NAMALWA (cell line): ENCODE measurements around the gene RPRD1A.
A peak's percentile ranks its signal among the peaks of the same experiment; 100 is the strongest.
"Not testable (repeated sequence)": the region's sequence is repeated elsewhere in the genome, so short reads cannot be mapped to it uniquely, and the experiment has no call there.

Experiments
- DNase-seq: peaks from one replicate; pipeline ENCODE4 v3.0.0-alpha.2; 2015; ENCODE audit warnings: low spot score

RPRD1A gene

DNA sequence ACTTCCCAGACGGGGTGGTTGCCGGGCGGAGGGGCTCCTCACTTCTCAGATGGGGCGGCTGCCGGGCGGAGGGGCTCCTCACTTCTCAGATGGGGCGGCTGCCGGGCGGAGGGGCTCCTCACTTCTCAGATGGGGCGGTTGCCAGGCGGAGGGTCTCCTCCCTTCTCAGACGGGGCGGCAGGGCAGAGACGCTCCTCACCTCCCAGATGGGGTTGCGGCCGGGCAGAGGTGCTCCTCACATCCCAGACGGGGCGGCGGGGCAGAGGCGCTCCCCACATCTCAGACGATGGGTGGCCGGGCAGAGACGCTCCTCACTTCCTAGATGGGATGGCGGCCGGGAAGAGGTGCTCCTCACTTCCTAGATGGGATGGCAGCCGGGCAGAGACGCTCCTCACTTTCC is 10.4 kb upstream of the RPRD1A start:
- DNase-seq: not testable (repeated sequence)

DNA sequence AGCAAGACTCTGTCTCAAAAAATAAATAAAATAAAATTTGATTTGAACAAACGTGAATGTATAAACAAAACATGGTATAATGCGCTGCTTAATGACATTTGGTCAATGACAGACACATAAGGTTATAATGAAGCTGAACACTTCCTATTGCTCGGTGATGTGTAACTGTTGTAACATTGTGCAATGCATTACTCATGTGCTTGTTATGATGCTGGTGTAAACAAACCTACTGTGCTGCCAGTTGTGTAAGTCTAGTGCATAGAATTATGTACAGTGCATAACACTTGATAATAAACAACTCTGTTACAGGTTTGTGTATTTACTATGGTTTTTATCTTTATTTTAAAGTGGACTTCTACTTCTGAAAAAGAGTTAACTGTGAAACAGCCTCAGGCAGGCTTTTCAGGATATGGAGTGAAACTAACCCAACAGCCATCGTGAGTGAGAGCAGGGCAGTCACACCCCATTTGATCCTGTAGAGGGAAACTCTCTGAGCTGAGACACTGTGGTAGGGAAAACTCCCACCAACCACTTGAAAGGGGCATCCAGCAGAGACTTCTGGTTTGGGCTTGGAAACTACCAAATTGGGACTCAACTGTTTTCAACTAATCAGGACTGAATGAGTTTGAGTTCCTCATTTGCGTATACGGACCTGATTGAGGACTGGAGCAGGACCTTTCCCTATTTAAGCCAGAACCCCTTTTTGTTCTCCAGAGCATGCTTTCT is 8.7 kb upstream of the RPRD1A start:
- peak; percentile 48 for DNase-seq

- no peak for DNase-seq
Measured at GRCh38 chr18:36074435-36074834, 7.1 kb upstream of the RPRD1A start.

- no peak for DNase-seq
Measured at GRCh38 chr18:36073676-36074075, 6.3 kb upstream of the RPRD1A start.

DNA sequence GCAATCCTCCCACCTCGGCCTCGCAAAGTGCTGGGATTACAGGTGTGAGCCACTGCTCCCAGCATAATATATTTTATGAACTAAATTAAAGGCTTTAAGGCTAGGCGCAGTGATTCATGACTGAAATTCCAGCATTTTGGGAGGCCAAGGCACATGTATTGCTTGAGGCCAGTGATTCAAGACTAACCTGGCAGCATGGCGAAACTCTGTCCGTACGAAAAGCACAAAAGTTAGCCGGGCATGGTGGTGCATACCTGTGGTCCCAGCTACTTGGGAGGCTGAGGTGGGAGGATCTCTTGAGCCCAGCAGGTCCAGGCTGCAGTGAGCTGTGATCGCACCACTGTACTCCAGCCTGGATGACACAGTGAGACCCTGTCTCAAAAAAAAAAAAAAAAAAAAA is 5.0 kb upstream of the RPRD1A start:
- DNase-seq: not testable (repeated sequence)

DNA sequence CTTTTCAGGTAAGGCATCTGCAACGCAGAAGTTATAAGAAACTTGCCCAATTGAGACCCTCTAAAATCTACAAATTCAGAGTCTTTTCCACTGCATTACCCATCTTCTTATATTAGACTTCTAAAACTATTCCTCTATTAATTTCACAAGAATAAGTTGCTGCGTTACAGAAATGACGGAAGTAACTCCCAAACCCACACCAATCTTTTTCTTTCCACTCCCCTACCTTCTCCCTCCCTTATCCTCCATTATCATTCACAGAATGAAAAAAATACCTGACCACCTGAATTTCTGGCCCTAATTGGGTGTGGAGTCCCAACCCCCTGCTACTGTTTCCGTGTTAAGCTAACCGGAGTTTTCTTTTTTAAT is 689 bp downstream of the RPRD1A start:
- DNase-seq: peak; percentile 43

- peak; percentile 22 for DNase-seq
Measured at GRCh38 chr18:36066001-36066400, 1.4 kb downstream of the RPRD1A start.

GRCh38 chr18:36064809-36065079 is 2.6 kb downstream of the RPRD1A start:
- DNase-seq: not testable (repeated sequence)

DNA sequence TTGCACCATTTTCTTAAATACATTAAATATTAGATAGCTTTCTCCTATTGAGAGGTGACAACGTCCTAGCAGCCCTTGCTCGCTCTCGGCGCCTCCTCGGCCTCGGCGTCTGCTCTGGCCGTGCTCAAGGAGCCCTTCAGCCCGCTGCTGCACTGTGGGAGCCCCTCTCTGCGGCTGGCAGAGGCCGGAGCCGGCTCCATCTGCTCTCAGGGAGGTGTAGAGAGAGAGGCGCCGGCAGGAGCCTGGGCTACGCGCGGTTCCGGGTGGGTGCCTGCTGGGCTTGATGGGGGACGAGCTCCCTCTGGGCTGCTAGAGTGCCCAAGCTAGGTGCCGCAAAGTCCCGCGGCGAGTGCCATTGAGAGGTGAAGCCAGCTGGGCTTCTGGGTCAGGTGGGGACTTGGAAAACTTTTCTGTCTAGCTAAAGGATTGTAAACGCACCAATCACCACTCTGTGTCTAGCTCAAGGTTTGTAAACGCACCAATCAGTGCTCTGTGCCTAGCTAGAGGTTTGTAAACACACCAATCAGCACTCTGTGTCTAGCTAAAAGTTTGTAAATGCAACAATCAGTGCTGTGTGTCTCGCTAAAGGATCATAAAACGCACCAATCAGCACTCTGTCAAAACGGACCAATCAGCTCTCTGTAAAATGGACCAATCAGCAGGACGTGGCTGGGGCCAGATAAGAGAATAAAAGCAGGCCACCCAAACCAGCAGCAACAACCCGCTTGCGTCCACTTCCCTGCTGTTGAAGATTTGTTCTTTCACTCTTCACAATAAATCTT is 3.1 kb downstream of the RPRD1A start:
- DNase-seq: no peak

DNA sequence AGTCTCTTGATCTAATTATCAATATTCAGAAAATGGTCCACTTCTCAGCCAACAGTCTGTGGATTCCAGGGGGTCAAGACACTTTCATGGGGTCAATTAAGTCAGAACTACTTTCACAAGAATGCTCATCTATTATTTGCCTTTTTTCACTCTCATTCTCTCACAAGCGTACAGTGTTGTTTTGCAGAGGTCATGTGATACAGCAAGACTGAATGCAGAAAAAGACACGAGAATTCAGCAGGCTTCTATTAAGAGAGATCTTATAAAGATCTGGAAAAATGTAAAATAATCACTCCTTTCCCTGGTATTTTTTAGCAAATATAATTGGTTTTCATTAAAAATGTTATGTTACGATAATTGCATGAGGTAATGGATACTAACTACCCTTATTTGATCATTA is 8.7 kb downstream of the RPRD1A start:
- DNase-seq: no peak

DNA sequence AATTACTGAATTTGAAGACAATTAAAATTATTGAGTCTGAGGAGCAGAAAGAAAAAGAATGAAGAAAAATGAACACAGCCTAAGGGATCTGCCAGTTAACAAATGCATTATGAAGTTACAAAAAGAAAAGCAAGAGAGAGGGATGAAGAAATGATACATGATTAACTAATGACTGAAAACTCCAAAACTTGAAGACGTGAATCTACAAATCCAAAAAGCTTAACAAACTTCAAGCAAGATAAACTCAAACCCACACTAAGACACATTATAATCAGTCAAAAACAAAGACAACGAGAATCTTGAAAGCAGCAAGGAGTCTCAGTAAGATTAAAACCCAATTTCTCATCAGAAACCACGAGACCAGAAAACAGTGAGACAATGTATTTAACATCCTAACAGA is 15.6 kb downstream of the RPRD1A start:
- DNase-seq: no peak

- no peak for DNase-seq
Measured at GRCh38 chr18:36050479-36050878, 16.9 kb downstream of the RPRD1A start.

GRCh38 chr18:36047521-36047920 is 19.8 kb downstream of the RPRD1A start:
- DNase-seq: no peak

GRCh38 chr18:36046898-36047297 is 20.5 kb downstream of the RPRD1A start:
- no peak for DNase-seq

DNA sequence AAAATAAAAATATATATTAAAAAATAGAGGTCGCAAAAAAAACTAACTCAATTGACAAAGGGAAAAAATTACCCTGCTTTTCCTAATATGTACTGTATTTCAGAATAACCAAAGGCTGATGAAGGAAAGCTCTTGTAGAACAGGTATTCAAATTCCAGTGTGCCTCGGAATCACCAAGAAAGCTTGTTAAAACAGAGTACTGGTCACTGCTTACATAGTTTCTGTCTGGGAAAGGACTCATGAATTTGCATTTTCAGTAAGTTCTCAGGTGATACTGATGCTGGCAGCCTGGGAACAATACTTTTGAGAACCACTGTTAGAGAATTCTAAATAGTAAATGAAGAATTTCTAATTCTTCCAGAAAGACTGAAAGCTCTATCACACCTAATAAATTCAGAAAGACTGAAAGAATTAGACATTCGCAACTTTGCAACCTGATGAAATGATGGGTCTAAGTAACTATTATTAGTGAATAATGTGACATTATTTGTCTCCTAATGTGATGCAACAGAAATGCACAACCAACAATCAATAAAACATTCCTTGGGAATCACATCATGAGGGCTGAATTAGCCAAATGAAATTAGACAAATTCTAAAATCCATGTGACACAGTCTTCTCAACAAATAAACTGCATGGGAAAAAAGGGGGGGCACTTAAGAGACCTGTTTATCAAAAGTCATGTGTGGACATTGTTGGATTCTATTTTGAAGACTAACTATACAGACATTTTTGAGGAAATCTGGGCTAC is 21.9 kb downstream of the RPRD1A start:
- no peak for DNase-seq

DNA sequence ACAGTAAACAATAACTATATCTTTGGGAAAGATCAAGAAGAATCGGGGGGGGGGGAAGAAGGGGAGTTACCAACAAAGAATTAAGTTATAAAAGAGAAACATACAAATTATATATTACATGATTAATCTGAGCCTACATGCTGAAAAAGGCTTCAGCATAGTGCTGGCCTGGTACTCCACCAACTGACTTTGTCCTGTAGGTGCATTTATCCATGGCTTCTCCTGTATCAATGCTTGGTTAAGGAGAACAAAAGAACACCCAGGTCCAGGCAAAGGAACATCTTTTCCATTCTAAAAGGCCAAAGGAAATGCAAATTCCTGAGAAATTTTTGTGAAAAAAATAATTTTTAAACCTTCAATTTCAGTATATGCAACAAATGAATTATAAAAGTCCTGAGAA is 24.2 kb downstream of the RPRD1A start:
- DNase-seq: no peak

GRCh38 chr18:36041146-36041545 is 26.2 kb downstream of the RPRD1A start:
- DNase-seq: no peak

GRCh38 chr18:36038102-36038663 is 29.2 kb downstream of the RPRD1A start:
- no peak for DNase-seq

DNA sequence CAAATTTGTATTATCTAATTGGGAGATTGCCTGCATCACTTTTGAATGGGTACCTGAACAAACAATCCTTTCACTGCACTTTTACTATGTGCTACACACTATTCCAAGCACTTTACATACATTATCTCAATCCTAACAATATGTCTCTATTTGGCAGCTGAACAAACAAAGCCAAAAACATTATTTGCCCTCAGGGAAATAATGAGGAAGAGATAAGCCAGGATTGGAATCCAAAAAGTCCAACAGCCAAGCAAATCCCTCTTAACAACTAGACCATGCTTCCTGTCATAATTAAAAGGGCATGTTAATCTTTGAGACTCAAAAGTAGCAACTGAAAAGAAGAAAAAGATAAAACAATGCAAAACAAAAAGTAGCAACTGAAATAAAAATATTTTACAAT is 32.1 kb downstream of the RPRD1A start:
- no peak for DNase-seq

- no peak for DNase-seq
Measured at GRCh38 chr18:36034299-36034895, 33.0 kb downstream of the RPRD1A start.

DNA sequence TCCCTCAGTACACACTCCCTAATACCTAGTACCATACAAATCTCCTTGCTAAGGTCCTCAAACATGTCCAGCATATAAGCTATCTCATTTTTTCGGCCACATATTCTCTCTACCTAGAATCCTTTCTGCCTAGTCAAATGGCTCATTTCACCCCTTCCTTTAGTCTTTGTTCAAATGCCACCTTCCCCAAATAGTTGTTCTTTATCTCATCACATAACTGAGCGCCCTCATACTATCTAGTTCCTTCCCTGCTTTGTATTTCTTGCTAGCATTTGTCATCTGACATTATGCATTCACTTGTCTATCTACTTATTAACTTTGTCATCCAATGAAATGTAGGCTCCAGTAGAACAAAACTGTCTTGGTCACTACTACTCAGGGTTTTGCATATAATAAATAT is 35.5 kb downstream of the RPRD1A start:
- DNase-seq: no peak

DNA sequence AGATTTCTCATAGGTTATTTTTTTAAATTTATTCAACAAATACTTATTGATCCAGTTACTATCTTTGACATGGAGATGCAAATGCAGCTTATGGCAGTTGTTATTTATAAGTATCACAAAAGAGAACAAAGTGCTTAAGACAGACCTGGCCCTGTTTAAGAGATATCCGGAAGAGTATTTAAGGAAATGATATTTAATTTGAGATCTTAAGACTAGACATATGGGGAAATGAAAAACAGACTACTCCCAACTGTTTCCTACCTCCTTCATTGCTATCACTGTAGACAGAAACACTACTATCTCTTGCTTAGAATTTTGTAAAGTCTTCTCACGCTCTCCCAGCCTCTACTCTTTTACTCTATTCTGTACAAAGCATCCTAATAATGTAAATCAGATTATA is 36.0 kb downstream of the RPRD1A start:
- no peak for DNase-seq

DNA sequence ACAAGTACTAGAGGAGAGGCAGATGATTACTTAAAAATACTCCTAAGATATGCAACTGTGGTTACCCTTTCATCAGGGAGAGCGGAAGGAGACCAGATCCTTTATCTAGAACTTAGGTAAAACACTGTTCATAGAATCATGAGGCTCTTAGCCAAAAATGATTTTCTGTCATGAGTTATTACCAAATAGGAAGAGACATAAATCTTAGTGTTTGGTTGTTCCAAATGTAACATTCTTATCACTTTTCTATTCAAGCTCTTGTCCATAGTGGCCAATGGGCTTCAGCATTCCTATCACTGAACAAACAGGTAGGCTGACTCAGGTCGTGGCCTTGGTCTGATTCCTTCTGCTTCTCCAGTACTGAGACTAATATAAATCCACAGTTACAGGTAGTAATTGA is 38.5 kb downstream of the RPRD1A start:
- no peak for DNase-seq
